ENCODE data around the gene S100B.
"Not testable (repeated sequence)": the region's sequence is repeated elsewhere in the genome, so short reads cannot be mapped to it uniquely, and the experiment has no call there.

The S100B gene

GRCh38 chr21:46585191-46585953 lies 19.5 kb downstream of the S100B start:
- peaks cover 6 to 7% of the 10 kb centered on the region in 2 donors for H3K36me3 ChIP-seq (ENCODE audit: control insufficient read depth in 1 of 2, insufficient read depth in 2 of 2, low read length in 2 of 2)
- peaks cover 5 to 13% of the 10 kb centered on the region in 2 donors for H3K9me3 ChIP-seq (ENCODE audit: control insufficient read depth in 1 of 2, low read length in 2 of 2)
- no peak overlapping the region for H3K4me3 ChIP-seq (ENCODE audit: low read depth in 1 of 2, low read length in 2 of 2)
- H3K27me3 ChIP-seq (ENCODE audit: control insufficient read depth in 1 of 2, insufficient read depth in 2 of 2, low read length in 2 of 2) = no peaks in the 10 kb centered on the region
- H3K4me1 ChIP-seq (ENCODE audit: control insufficient read depth in 1 of 2, insufficient read depth in 2 of 2, low read length in 2 of 2) = no peaks in the 10 kb centered on the region
- no peak overlapping the region for H3K9ac ChIP-seq (ENCODE audit: low read depth in 1 of 2, low read length in 2 of 2)
- no peak overlapping the region for H3K27ac ChIP-seq (ENCODE audit: low read depth, low read length)

DNA sequence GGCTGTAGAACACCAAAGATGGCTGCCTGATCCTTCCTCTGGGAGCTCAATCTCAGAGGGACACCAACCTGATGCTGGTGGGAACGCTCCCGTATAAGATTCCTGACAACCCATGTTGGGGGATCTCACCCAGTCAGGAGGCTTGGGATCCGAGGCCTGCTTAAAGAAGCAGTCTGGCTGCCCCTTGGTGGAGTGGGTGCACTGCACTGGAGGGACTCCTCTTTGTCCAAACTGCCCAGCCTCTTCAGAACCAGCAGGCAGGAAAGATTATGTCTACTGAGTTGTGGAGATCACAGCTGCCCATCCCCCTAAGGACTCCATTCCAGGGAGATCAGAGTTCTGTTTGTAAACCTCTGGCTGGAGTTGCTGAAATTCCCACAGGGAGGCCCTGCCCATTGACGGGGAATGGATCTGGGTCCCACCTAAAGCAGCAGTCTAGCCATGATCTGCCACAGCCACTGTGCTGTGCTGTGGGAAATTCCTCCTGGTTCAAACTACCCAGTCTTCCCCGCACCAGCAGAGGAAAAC lies 23.0 kb downstream of the S100B start:
- H3K9ac ChIP-seq (ENCODE audit: low read depth in 1 of 2, low read length in 2 of 2) = no peak overlapping the region
- H3K9me3 ChIP-seq (ENCODE audit: control insufficient read depth in 1 of 2, low read length in 2 of 2) = peaks cover 5 to 17% of the 10 kb centered on the region in 2 donors
- peaks cover 6 to 7% of the 10 kb centered on the region in 2 donors for H3K36me3 ChIP-seq (ENCODE audit: control insufficient read depth in 1 of 2, insufficient read depth in 2 of 2, low read length in 2 of 2)
- H3K4me3 ChIP-seq (ENCODE audit: low read depth in 1 of 2, low read length in 2 of 2) = no peak overlapping the region
- no peaks in the 10 kb centered on the region for H3K27me3 ChIP-seq (ENCODE audit: control insufficient read depth in 1 of 2, insufficient read depth in 2 of 2, low read length in 2 of 2)
- no peak overlapping the region for H3K27ac ChIP-seq (ENCODE audit: low read depth, low read length)
- H3K4me1 ChIP-seq (ENCODE audit: control insufficient read depth in 1 of 2, insufficient read depth in 2 of 2, low read length in 2 of 2) = no peaks in the 10 kb centered on the region

DNA sequence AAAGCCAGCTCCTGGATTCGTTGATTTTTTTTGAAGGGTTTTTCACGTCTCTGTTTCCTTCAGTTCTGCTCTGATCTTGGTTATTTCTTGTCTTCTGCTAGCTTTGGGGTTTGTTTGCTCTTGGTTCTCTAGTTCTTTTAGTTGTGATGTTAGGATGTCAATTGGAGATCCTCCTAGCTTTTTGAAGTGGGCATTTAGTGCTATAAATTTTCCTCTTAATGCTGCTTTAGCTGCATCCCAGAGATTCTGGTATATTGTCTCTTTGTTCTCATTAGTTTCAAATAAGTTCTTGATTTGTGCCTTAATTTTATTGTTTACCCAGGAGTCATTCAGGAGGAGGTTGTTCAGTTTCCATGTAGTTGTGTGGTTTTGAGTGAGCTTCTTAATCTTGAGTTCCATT lies 25.5 kb downstream of the S100B start:
- H3K9ac ChIP-seq (ENCODE audit: low read depth in 1 of 2, low read length in 2 of 2); H3K4me1 ChIP-seq (ENCODE audit: control insufficient read depth in 1 of 2, insufficient read depth in 2 of 2, low read length in 2 of 2); H3K36me3 ChIP-seq (ENCODE audit: control insufficient read depth in 1 of 2, insufficient read depth in 2 of 2, low read length in 2 of 2); H3K27ac ChIP-seq (ENCODE audit: low read depth, low read length); H3K4me3 ChIP-seq (ENCODE audit: low read depth in 1 of 2, low read length in 2 of 2); H3K27me3 ChIP-seq (ENCODE audit: control insufficient read depth in 1 of 2, insufficient read depth in 2 of 2, low read length in 2 of 2): not testable (repeated sequence)
- peaks cover 5 to 17% of the 10 kb centered on the region in 2 donors for H3K9me3 ChIP-seq (ENCODE audit: control insufficient read depth in 1 of 2, low read length in 2 of 2)

GRCh38 chr21:46577786-46578185 lies 27.1 kb downstream of the S100B start:
- H3K9me3 ChIP-seq (ENCODE audit: control insufficient read depth in 1 of 2, low read length in 2 of 2) = peaks cover 5 to 17% of the 10 kb centered on the region in 2 donors
- H3K4me1 ChIP-seq (ENCODE audit: control insufficient read depth in 1 of 2, insufficient read depth in 2 of 2, low read length in 2 of 2); H3K27ac ChIP-seq (ENCODE audit: low read depth, low read length); H3K36me3 ChIP-seq (ENCODE audit: control insufficient read depth in 1 of 2, insufficient read depth in 2 of 2, low read length in 2 of 2); H3K4me3 ChIP-seq (ENCODE audit: low read depth in 1 of 2, low read length in 2 of 2); H3K9ac ChIP-seq (ENCODE audit: low read depth in 1 of 2, low read length in 2 of 2); H3K27me3 ChIP-seq (ENCODE audit: control insufficient read depth in 1 of 2, insufficient read depth in 2 of 2, low read length in 2 of 2): not testable (repeated sequence)

GRCh38 chr21:46572850-46573249 lies 32.0 kb downstream of the S100B start:
- H3K27me3 ChIP-seq (ENCODE audit: control insufficient read depth in 1 of 2, insufficient read depth in 2 of 2, low read length in 2 of 2) = no peaks in the 10 kb centered on the region
- H3K4me1 ChIP-seq (ENCODE audit: control insufficient read depth in 1 of 2, insufficient read depth in 2 of 2, low read length in 2 of 2) = no peaks in the 10 kb centered on the region
- H3K9me3 ChIP-seq (ENCODE audit: control insufficient read depth in 1 of 2, low read length in 2 of 2) = no peaks in the 10 kb centered on the region
- H3K9ac ChIP-seq (ENCODE audit: low read depth in 1 of 2, low read length in 2 of 2) = no peak overlapping the region
- H3K36me3 ChIP-seq (ENCODE audit: control insufficient read depth in 1 of 2, insufficient read depth in 2 of 2, low read length in 2 of 2) = peaks cover 12 to 20% of the 10 kb centered on the region in 2 donors
- H3K27ac ChIP-seq (ENCODE audit: low read depth, low read length) = no peak overlapping the region
- H3K4me3 ChIP-seq (ENCODE audit: low read depth in 1 of 2, low read length in 2 of 2) = no peak overlapping the region

DNA sequence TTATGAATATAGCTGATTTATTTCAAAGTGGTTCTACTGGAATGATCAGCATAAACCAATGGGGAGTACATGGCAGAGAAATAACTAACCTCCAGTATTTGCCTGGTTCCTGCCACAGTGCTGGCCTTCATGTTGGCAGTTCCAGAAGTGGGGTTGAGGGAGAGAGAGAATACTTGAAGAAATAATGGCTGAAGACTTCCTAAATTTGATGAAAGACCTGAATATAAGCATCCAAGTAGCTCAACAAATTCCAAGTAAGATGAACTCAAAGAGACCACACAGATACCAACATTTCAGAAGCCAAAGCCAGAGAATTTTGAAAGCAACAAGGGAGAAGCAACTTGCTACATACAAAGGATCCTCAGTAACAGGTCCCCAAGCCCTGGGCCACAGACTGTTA lies 34.3 kb downstream of the S100B start:
- Histone ChIP-seq H3K36me3 (ENCODE audit: control insufficient read depth in 1 of 2, insufficient read depth in 2 of 2, low read length in 2 of 2) (peaks cover 25 to 42% of the 10 kb centered on the region in 2 donors), H3K4me1 (ENCODE audit: control insufficient read depth in 1 of 2, insufficient read depth in 2 of 2, low read length in 2 of 2) (no peaks in the 10 kb centered on the region), H3K27me3 (ENCODE audit: control insufficient read depth in 1 of 2, insufficient read depth in 2 of 2, low read length in 2 of 2) (no peaks in the 10 kb centered on the region), H3K9ac (ENCODE audit: low read depth in 1 of 2, low read length in 2 of 2) (no peak overlapping the region), H3K9me3 (ENCODE audit: control insufficient read depth in 1 of 2, low read length in 2 of 2) (no peaks in the 10 kb centered on the region), H3K4me3 (ENCODE audit: low read depth in 1 of 2, low read length in 2 of 2) (no peak overlapping the region), H3K27ac (ENCODE audit: low read depth, low read length) (no peak overlapping the region)

GRCh38 chr21:46570119-46570518 lies 34.8 kb downstream of the S100B start:
- no peaks in the 10 kb centered on the region for H3K9me3 ChIP-seq (ENCODE audit: control insufficient read depth in 1 of 2, low read length in 2 of 2)
- H3K4me3 ChIP-seq (ENCODE audit: low read depth in 1 of 2, low read length in 2 of 2) = no peak overlapping the region
- peaks cover 29 to 46% of the 10 kb centered on the region in 2 donors for H3K36me3 ChIP-seq (ENCODE audit: control insufficient read depth in 1 of 2, insufficient read depth in 2 of 2, low read length in 2 of 2)
- H3K4me1 ChIP-seq (ENCODE audit: control insufficient read depth in 1 of 2, insufficient read depth in 2 of 2, low read length in 2 of 2) = no peaks in the 10 kb centered on the region
- no peak overlapping the region for H3K27ac ChIP-seq (ENCODE audit: low read depth, low read length)
- no peaks in the 10 kb centered on the region for H3K27me3 ChIP-seq (ENCODE audit: control insufficient read depth in 1 of 2, insufficient read depth in 2 of 2, low read length in 2 of 2)
- no peak overlapping the region for H3K9ac ChIP-seq (ENCODE audit: low read depth in 1 of 2, low read length in 2 of 2)

GRCh38 chr21:46569081-46569480 lies 35.8 kb downstream of the S100B start:
- Histone ChIP-seq H3K27me3 (ENCODE audit: control insufficient read depth in 1 of 2, insufficient read depth in 2 of 2, low read length in 2 of 2) (no peaks in the 10 kb centered on the region), H3K4me1 (ENCODE audit: control insufficient read depth in 1 of 2, insufficient read depth in 2 of 2, low read length in 2 of 2) (no peaks in the 10 kb centered on the region), H3K4me3 (ENCODE audit: low read depth in 1 of 2, low read length in 2 of 2) (no peak overlapping the region), H3K9me3 (ENCODE audit: control insufficient read depth in 1 of 2, low read length in 2 of 2) (no peaks in the 10 kb centered on the region), H3K36me3 (ENCODE audit: control insufficient read depth in 1 of 2, insufficient read depth in 2 of 2, low read length in 2 of 2) (peaks cover 37 to 56% of the 10 kb centered on the region in 2 donors), H3K9ac (ENCODE audit: low read depth in 1 of 2, low read length in 2 of 2) (no peak overlapping the region), H3K27ac (ENCODE audit: low read depth, low read length) (no peak overlapping the region)

- Histone ChIP-seq H3K9ac (ENCODE audit: low read depth in 1 of 2, low read length in 2 of 2) (no peak overlapping the region), H3K4me1 (ENCODE audit: control insufficient read depth in 1 of 2, insufficient read depth in 2 of 2, low read length in 2 of 2) (no peaks in the 10 kb centered on the region), H3K4me3 (ENCODE audit: low read depth in 1 of 2, low read length in 2 of 2) (no peak overlapping the region), H3K9me3 (ENCODE audit: control insufficient read depth in 1 of 2, low read length in 2 of 2) (no peaks in the 10 kb centered on the region), H3K36me3 (ENCODE audit: control insufficient read depth in 1 of 2, insufficient read depth in 2 of 2, low read length in 2 of 2) (peaks cover 41 to 61% of the 10 kb centered on the region in 2 donors), H3K27me3 (ENCODE audit: control insufficient read depth in 1 of 2, insufficient read depth in 2 of 2, low read length in 2 of 2) (no peaks in the 10 kb centered on the region), H3K27ac (ENCODE audit: low read depth, low read length) (no peak overlapping the region)
These were observed 36.3 kb downstream of the S100B start for GRCh38 chr21:46568562-46568961.

DNA sequence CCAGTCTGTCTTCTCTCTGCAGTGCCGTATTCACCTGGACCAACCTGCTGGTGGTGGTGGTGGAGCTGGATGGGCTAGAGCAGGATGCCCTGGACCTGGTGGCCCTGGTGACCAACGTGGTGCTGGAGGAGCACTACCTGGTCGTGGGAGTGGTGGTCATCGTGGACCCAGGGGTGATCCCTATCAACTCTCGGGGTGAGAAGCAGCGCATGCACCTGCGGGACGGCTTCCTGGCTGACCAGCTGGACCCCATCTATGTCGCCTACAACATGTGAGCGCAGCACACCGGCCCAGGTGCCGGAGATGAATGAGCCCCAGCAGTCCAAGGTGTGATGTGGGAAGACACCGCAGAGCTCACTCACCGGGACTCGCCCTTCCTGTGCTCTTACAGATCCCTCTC lies 37.5 kb downstream of the S100B start:
- no peaks in the 10 kb centered on the region for H3K9me3 ChIP-seq (ENCODE audit: control insufficient read depth in 1 of 2, low read length in 2 of 2)
- H3K4me3 ChIP-seq (ENCODE audit: low read depth in 1 of 2, low read length in 2 of 2) = no peak overlapping the region
- H3K27ac ChIP-seq (ENCODE audit: low read depth, low read length) = no peak overlapping the region
- no peaks in the 10 kb centered on the region for H3K27me3 ChIP-seq (ENCODE audit: control insufficient read depth in 1 of 2, insufficient read depth in 2 of 2, low read length in 2 of 2)
- no peaks in the 10 kb centered on the region for H3K4me1 ChIP-seq (ENCODE audit: control insufficient read depth in 1 of 2, insufficient read depth in 2 of 2, low read length in 2 of 2)
- H3K9ac ChIP-seq (ENCODE audit: low read depth in 1 of 2, low read length in 2 of 2) = no peak overlapping the region
- peaks cover 38 to 67% of the 10 kb centered on the region in 2 donors for H3K36me3 ChIP-seq (ENCODE audit: control insufficient read depth in 1 of 2, insufficient read depth in 2 of 2, low read length in 2 of 2)

All from duodenal mucosa (tissue), 2 donors.